LHCN-M2 (cell line): ENCODE data around the gene MIER2. TPM values are rescaled to one million over a fixed set of nuclear protein-coding genes. Genes with fewer than 3 reads are reported as not detected.
"Not testable (repeated sequence)": the region's sequence is repeated elsewhere in the genome, so short reads cannot be mapped to it uniquely, and the experiment has no call there.

Experiments
- DNase-seq: peaks from one replicate; pipeline ENCODE4 v3.0.0-alpha.2; 2012; ENCODE audit warnings: low read depth
- total RNA-seq: library from RNA; depleted of rRNA; stranded (reverse); fragments of >200 nt; gene quantifications from 2 replicates; pipeline ENCODE4 v1.2.3, GENCODE V29; 2014

Gene MIER2
- total RNA-seq, 1 experiment from 2014 or later: 16.5 TPM

DNA sequence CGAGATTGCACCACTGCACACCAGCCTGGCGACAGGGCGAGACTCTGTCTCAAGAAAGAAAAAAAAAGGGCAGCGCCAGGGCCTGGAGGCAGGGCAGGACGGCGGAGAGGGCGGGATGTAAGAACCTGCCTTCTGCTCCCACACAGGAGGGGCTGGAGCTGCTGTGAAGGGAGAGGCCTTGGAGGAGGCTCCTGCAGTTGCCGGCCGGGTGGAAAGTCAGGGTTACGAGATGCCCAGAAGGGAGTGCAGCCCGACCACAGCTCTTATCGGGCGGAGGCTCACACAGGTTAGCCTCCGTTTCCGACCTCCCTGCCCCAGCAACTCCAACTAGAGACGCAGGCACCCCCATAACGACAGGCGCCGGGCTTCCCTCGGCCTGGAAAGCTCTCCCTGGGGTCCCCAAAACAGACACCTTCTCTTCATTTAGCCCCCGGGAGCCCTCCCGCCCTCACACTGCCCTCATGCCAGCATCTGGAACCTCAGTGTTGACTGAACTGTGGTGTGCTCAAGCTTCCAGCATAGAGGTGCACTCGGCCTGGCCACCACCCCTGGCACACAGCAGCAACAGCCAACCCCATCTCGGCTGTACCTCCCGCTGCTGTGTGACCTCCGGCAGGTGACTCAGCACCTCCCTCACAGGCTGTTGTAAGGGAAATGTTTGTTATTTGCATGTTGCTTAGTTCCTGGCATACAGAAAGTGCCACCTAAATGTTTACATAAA is 54.8 kb downstream of the MIER2 start:
- peak; percentile 6 for DNase-seq

GRCh38 chr19:288911-289310 is 55.7 kb downstream of the MIER2 start:
- no peak for DNase-seq

DNA sequence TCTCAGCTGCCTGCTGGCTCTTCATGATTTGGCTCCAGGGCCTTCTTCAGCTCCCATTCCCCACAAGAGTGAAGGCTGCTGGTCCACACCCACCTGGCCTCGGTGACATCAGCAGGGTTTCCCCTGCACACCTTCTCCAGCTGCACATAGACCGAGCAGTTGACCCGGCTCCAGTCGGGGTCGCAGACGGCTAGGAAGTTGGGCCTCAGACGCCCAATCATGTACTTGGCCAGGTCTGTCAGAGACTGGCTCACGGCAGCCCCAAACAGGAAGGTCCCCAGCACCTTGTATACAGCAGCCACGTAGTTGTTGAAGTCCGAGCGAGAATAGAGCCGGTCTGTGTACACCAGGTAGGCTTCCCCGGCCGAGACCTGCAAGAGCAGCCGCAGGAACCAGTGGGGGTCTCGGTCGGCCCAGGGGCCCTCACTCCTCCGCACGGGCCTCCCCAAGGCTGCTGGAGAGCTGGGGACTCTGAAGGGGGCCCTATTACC is 57.2 kb downstream of the MIER2 start:
- DNase-seq: no peak

DNA sequence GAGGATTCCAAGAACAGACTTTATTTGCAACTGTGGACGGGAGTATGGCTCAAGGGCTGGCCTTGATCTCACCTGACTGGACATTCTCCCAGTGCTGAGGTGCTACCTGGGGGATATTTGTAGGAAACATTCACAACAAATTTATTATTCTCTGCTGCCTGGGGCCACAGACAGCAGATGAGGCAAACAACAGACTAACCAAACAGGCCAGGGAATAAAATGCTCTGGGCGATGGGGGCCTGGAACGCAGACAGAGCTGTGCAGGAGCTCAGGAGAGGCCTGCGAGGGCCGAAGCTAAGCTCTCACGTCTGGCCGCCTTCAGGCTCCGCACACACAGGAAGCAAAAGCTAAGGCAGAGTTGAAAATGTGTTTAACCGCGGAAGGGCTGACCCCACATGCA is 61.2 kb downstream of the MIER2 start:
- DNase-seq: no peak

- DNase-seq: no peak
Measured at GRCh38 chr19:282501-282900, 62.1 kb downstream of the MIER2 start.

DNA sequence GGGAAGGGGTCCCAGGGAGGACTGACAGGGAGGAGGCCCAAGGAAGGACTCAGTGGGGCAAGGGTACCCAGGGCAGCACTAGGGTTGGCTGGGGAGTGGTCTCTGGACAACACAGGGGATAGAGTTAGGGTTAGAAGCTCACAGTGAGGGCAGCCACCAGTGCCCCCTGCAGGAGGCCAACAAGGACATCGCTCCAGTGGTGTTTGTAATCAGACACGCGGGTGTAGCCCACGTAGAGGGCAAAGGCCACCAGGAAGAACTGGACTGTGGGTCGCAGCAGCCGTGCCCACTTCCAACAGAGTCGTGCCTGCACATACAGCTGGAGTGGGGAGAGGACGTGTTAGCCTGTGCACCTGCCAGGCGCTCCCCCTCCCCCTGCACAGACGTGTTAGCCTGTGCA is 62.6 kb downstream of the MIER2 start:
- no peak for DNase-seq

GRCh38 chr19:281156-281853 is 63.3 kb downstream of the MIER2 start:
- DNase-seq: no peak

DNA sequence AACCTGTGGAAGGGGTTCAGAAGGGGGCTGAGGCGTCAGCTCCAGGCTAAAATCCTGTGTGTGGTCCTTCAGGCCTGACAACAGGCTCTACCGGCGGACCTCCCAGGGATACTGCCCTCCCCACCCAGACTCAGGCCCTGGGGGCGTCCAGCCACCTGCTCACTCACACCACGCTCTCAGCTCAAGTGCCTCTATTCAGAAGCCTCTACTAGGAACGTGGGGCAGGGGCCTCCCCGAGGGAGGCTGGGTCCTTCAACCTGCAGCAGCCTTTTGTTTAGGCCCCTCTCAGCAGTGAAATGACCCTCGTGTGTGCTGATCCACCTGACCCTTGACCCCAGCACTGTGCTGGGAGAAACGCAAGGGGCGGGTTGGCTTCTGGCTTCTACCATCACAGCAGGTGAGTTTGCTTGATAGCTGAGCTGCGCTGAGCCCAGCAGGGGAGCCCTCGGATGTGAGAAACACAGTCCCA is 64.0 kb downstream of the MIER2 start:
- no peak for DNase-seq

DNA sequence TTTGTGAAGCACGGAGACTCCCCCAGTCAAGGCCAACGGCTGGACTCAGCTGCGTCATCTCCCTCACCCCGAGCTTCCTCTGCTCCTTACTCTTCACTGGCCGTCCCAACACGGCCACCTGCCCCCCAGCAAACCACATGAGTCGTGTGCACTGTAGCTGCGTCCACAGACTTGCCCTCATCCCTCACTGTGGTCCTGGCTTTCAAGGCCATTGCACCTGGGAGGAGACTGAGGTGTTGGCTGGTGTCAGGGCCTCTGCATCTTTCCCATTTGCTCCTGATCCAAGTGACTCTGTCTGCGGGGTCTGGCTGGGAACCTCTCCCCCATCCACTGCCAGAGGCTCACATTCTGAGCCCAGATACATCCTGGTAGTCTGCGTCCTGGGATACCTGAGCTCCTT is 64.9 kb downstream of the MIER2 start:
- no peak for DNase-seq

DNA sequence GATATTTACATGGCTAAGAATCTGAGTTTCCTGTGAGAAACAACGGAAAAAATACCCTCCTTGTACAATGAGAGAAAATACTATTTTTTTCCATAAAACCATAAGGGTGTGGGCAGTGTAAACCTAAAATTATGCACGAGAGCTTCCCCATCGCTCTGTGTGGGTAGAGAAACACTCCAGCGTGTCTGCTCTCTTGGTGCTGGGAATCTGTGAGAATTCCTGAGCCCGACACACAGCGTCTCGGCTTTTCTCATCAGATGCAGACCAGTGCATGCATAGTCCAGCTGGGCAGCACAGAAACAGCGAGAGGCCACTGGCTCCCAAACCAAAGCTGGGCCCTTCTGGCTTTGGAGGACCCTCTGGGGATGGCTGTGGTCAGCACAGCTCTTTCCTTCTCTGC is 65.4 kb downstream of the MIER2 start:
- DNase-seq: no peak

- DNase-seq: no peak
Measured at GRCh38 chr19:277581-278165, 66.9 kb downstream of the MIER2 start.

DNA sequence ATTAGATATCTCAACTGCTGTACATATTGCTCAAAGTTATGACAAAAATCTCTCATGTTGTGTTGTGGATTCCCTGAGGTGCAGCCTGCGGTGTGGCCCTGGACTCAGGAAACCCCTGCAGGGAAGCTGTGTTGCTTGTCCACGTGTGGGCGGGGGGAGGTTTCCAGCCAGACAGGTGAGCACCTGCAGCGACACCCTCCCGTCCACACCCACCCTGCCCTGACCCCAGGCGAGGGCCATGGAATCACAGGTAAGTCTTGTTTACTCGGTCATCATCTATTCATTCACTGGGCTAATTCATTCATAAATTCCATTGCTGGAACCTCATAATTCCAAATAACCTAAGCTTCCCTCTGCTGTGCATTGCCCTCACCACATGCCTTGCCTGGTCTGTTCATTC is 67.5 kb downstream of the MIER2 start:
- no peak for DNase-seq

DNA sequence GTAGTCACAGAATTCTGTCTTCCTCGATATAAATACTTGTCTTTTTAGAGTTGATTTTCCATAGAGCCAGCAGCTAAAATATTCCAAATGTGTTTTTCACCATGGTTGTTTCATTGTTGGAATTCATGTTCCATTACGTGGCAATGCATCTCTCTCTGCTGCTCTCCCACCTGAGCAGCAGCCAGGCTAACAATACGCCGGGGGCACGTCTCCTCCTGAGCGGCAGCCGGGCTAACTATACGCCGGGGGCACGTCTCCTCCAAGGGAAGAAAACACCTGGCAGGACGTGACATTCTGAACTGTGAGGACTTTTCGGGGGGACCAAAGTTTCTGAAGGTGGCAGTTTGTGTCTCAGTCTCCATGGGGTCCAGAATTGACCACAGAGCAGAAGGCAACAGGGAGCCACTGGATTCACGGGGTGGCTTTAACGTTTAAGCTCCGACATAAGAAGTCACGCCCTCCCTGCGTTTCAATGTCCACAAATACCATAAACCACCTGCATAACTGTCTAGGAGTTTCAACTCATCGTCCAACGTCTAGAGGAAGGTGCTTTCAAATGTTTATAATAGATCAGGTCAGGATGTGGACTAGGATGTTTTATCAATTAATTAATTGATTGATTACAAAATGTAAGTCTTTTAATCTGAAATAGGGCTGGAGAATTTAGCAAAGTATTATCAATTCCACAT is 68.5 kb downstream of the MIER2 start:
- no peak for DNase-seq

DNA sequence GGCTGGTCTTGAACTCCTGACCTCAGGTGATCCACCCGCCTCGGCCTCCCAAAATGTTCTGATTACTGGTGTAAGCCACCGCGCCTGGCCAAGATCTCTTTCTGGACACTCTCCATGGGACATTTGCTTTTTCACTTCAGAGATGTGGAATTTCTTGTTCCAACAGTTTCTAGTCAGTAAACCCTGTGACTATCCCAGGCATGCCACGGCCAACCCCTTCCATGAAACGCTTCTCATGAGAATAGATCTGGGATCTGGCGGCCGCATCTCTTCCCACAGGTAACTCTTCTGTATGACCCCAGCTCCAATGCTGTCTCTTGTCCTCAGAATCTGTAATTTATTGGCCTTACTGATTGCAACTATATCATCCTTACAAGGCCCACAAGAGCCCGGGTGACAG is 69.6 kb downstream of the MIER2 start:
- no peak for DNase-seq

DNA sequence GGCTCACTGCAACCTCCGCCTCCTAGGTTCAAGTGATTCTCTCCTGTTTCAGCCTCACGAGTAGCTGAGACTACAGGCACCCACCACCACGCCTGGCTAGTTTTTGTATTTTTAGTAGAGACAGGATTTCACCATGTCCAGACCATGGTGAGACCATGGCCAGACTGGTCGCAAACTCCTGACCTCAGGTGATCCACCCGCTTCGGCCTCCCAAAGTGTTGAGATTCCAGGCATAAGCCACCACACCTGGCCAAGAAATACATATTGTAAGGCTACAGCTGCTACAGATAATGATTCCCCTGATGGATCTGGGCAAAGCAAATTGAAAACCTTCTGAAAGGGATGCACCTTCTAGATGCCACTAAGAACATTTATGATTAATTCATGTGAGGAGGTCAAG is 71.2 kb downstream of the MIER2 start:
- no peak for DNase-seq

GRCh38 chr19:271856-272255 is 72.7 kb downstream of the MIER2 start:
- no peak for DNase-seq

- DNase-seq: not testable (repeated sequence)
Measured at GRCh38 chr19:270766-271318, 73.8 kb downstream of the MIER2 start.

- DNase-seq: no peak
Measured at GRCh38 chr19:269241-269640, 75.4 kb downstream of the MIER2 start.

- no peak for DNase-seq
Measured at GRCh38 chr19:262125-262524, 82.5 kb downstream of the MIER2 start.

- not testable (repeated sequence) for DNase-seq
Measured at GRCh38 chr19:256804-257203, 87.8 kb downstream of the MIER2 start.
